Fibroblast of pulmonary artery (primary cell): ENCODE measurements around the gene ARHGAP20.
"Not testable (repeated sequence)": the region's sequence is repeated elsewhere in the genome, so short reads cannot be mapped to it uniquely, and the experiment has no call there.

Experiments used
- DNase-seq: peaks from one replicate; pipeline ENCODE4 v3.0.0-alpha.2; 2010; ENCODE audit warnings: low read depth
- H3K4me3 ChIP-seq: replicated peaks from 2 replicates; pipeline ENCODE4 v1.5.1; 2011; ENCODE audit warnings: low read depth, mild to moderate bottlenecking, control low read depth, low read length, moderate library complexity
- TF ChIP-seq, protein P1 (sequence below): IDR thresholded peaks from 2 replicates; pipeline ENCODE4 v1.5.1; 2011; ENCODE audit warnings: mild to moderate bottlenecking, control low read depth, low read length, inconsistent platforms; ENCODE audit errors: missing control alignments

Gene ARHGAP20

DNA sequence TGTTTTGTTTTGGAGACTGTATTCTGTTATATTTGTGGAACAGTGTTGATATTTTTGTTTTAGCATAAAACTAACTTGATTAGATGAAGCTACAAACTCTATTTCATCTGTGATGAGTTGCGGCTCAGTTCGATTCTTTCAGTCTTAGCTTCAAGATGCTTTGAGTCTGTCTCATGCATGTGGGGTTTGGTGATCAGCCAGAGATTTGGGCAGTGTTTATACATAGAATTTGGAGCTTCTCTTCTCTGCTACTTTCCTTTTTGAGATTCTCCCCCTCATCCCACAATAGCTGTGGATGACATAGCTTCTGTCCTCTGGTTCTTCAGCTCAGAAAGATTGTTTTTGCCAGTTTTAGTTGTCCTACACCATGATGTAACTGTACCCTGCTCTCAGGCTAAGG is 90.4 kb downstream of the ARHGAP20 start:
- TF ChIP-seq, protein P1, sequence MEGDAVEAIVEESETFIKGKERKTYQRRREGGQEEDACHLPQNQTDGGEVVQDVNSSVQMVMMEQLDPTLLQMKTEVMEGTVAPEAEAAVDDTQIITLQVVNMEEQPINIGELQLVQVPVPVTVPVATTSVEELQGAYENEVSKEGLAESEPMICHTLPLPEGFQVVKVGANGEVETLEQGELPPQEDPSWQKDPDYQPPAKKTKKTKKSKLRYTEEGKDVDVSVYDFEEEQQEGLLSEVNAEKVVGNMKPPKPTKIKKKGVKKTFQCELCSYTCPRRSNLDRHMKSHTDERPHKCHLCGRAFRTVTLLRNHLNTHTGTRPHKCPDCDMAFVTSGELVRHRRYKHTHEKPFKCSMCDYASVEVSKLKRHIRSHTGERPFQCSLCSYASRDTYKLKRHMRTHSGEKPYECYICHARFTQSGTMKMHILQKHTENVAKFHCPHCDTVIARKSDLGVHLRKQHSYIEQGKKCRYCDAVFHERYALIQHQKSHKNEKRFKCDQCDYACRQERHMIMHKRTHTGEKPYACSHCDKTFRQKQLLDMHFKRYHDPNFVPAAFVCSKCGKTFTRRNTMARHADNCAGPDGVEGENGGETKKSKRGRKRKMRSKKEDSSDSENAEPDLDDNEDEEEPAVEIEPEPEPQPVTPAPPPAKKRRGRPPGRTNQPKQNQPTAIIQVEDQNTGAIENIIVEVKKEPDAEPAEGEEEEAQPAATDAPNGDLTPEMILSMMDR, result no peak
- no peak for DNase-seq
- no peak overlapping the region for H3K4me3 ChIP-seq

DNA sequence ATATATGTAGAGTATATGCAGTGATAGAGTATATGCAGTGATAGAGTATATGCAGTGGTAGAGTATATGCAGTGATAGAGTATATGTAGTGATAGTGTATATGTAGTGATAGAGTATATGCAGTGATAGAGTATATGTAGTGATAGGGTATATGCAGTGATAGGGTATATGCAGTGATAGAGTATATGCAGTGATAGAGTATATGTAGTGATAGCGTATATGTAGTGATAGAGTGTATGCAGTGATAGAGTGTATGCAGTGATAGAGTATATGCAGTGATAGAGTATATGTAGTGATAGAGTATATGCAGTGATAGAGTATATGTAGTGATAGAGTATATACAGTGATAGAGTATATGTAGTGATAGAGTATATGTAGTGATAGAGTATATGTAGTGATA is 92.9 kb downstream of the ARHGAP20 start:
- not testable (repeated sequence) for DNase-seq

DNA sequence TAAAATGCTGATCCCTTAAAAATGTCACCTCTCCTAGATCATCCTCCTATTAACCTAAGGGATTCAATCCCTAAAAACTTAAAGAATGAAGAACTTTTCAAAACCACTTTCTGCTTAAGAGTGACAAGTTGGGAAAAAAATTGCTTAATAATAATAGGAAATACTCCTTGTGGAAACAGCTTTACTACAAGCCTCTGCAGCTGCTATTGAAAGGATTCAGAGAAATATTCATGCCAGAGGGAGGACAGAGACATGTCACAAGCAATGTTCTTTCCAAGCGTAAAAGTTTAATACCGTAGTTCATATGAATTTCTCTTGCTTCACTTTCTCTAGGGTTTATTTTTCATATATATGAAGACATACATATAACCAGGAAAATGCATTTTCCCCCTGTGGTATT is 98.2 kb downstream of the ARHGAP20 start:
- TF ChIP-seq, protein P1, result no peak
- H3K4me3 ChIP-seq, result no peak overlapping the region
- no peak for DNase-seq

More for the DNA sequence above, 92.9 kb downstream of the ARHGAP20 start:
- not testable (repeated sequence) for H3K4me3 ChIP-seq

DNA sequence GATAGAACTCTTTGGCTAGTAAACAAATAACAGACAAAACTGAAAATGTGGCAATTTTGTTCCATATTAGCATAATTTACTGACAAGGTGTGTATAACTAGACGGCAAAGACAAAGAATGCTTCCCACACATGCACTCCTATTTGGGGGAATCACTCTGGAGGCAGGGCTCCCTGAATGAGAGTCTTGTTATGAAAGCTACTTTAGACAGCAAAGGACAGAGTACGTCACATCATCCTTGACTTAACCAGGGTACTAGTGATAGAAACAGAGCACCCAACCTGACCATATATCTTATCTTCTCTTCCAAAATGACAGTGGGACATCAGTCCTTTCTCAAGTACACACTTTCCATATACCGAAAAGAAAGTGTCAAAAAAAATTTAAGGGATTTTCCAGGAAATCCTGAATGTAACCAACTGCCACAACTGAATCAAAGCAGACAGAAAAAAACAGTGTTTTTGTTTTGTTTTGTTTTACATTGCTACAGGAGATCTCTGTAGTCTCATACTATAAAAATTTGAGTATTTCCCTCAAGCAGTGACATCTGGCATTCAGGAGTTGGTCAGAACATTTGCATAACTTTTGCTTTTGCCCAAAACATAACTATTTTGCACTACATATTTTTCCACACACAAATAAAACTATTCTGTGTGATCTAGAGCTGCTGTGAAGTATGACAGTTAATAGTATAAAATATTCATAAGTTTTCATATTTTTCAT is 98.9 kb downstream of the ARHGAP20 start:
- H3K4me3 ChIP-seq, result no peak overlapping the region
- TF ChIP-seq, protein P1, result no peak
- peak; percentile 3 for DNase-seq

DNA sequence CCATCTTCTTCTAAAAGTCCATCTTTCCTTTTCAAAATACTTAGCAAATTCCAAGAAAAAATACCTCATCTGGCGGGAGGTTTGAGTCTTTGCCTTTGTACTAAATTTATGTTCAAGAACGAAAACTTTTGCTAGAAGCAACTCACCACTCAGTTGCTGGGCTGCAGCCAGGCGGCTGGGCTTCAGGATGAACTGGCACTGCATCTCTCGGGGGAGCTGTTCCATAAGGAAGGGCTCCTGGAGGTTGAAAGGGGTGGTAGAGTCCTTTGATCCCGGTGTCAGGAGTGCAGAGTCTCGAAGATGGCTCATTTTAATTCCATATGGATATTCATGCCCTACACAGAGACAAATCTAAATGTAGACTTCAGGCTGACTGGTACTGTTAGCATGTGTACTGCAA is 105.8 kb downstream of the ARHGAP20 start:
- H3K4me3 ChIP-seq, result no peak overlapping the region
- no peak for DNase-seq
- TF ChIP-seq, protein P1, result no peak

DNA sequence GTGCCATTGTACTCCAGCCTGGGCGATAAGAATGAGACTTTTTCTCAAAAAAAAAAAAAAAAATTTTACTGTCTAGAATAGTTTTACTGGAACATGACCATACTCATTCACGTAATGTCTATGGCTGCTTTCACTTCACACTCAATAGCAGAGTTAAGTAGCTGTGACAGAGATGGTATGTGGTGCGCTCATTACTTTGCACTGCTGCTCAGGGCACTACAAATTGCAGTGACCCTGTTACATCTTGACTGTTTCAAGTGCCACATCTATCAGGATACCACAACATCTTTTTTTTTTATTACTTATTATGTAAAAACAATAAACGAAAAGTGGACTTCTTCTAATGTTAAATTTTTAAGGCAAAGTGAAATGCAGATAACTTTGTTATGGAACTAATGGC is 110.3 kb downstream of the ARHGAP20 start:
- TF ChIP-seq, protein P1, result no peak
- H3K4me3 ChIP-seq, result no peak overlapping the region
- no peak for DNase-seq

DNA sequence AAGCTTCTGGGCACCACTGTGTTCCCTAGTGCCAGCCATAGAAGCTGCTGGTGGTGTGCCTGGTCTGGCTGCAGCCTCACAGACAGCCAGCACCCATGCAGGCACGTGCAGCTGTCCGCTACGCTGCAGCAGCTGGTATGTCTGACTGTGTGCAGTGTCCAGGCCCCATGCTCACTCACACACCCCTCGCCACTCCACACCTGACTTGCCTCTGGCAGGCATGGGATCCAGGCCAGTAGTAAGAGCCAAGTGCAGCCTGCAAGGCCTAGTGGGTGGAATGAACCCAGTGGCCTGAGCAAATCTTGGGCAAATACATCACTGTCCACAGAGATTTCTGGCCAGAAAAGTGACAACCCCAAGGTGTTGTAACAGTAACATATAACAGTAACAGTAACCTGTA is 111.9 kb downstream of the ARHGAP20 start:
- H3K4me3 ChIP-seq, result no peak overlapping the region
- TF ChIP-seq, protein P1, result no peak
- DNase-seq, result no peak
